ENCODE measurements around the gene ANKRD12.
"Not testable (repeated sequence)": the region's sequence is repeated elsewhere in the genome, so short reads cannot be mapped to it uniquely, and the experiment has no call there.

The ANKRD12 gene

DNA sequence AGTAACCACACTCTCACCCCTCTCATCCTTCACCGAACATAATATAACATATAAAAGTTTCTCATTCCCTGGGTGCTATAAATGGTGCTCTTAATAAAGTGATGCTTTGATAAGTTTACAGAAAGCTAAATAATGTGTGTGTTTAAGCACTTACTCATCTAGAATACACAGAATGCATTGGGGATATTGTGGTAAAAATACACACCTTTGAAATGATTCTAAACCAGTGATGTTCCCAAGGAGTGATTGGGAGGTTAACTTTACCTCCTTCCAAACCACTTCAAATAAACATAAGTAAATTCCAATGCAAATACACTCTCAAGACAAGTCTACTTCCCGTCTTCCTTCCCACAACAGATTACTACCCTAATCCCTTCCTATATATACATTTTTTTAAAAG, 112.7 kb downstream of the ANKRD12 start:
- no peak overlapping the region for H3K4me3 ChIP-seq (ENCODE audit: low read depth, low read length)
- no peak overlapping the region for H3K9ac ChIP-seq (ENCODE audit: low read depth, low read length)
- H3K4me1 ChIP-seq (ENCODE audit: control insufficient read depth, insufficient read depth, low read length) = no peaks in the 10 kb centered on the region
- no peaks in the 10 kb centered on the region for H3K36me3 ChIP-seq (ENCODE audit: control insufficient read depth, insufficient read depth, low read length)
- H3K27me3 ChIP-seq (ENCODE audit: control insufficient read depth, insufficient read depth, low read length) = no peaks in the 10 kb centered on the region
- no peaks in the 10 kb centered on the region for H3K9me3 ChIP-seq (ENCODE audit: control insufficient read depth, insufficient read depth, low read length)

DNA sequence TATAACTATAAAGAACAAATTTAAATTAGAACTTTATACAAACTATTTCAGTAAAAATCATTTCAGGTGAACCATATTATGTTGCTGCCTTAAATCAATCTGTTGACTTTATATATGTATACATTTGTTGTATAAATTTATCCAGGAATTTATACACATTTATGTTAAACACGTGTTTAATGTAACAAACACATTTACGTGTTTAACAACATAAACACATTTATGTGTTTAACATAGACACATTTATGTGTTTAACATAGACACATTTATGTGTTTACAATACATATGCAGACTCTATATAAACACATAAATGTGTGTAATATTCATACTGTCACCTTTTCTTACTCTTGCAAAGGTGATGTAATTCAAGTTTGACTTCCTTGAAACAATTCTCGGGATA, 122.6 kb downstream of the ANKRD12 start:
- H3K9me3 ChIP-seq (ENCODE audit: control insufficient read depth, insufficient read depth, low read length) = no peaks in the 10 kb centered on the region
- H3K9ac ChIP-seq (ENCODE audit: low read depth, low read length) = no peak overlapping the region
- peaks cover 8% of the 10 kb centered on the region for H3K4me1 ChIP-seq (ENCODE audit: control insufficient read depth, insufficient read depth, low read length)
- H3K36me3 ChIP-seq (ENCODE audit: control insufficient read depth, insufficient read depth, low read length) = no peaks in the 10 kb centered on the region
- no peak overlapping the region for H3K4me3 ChIP-seq (ENCODE audit: low read depth, low read length)
- H3K27me3 ChIP-seq (ENCODE audit: control insufficient read depth, insufficient read depth, low read length) = no peaks in the 10 kb centered on the region

DNA sequence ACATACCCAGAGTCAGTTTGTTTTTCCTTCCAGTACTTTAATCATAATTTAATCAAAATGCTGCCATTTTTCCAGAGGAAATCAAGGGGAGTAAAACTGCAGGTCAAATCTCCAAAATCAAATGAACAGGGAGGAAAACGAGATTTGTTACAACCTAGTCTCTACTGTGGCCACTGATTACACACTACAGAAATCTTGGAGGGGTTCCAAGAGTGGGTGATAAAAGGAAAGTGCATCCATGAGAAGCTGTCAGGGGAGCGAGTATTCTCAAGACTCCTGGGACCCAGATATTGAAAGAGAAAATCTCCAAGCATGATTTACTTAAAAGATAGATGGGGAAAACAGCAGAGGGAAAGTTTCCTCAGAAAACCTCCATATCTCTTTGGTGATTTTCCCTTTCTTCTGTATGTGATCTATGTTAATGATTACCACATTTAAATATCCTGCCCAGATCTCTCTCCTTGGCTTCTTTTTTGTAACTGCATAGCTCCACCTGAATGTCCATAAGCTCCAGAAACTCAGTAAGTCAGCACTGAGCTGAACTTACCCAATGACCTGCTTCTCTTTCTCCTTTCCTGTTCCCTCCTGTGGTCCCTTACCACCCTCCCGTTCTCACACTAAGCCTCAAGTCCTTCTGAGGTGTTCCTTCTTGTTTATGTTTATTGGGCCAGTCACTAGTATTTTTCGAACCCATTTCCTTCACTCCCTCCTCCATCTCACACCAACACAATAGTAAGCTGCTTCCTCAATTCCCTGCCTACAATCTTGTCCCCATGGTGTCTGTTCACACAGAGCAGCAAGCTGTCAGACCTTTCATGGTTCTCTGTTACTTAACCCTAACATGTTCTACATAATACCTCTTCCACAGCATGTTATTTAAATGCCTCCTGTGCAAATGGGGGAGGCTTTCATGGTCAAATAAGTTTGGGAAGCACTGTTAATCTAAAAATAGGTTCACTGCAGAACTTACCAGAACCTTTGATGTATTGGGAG, 124.1 kb downstream of the ANKRD12 start:
- no peak overlapping the region for H3K9ac ChIP-seq (ENCODE audit: low read depth, low read length)
- peaks cover 8% of the 10 kb centered on the region for H3K4me1 ChIP-seq (ENCODE audit: control insufficient read depth, insufficient read depth, low read length)
- H3K36me3 ChIP-seq (ENCODE audit: control insufficient read depth, insufficient read depth, low read length) = no peaks in the 10 kb centered on the region
- H3K27me3 ChIP-seq (ENCODE audit: control insufficient read depth, insufficient read depth, low read length) = no peaks in the 10 kb centered on the region
- no peak overlapping the region for H3K4me3 ChIP-seq (ENCODE audit: low read depth, low read length)
- no peaks in the 10 kb centered on the region for H3K9me3 ChIP-seq (ENCODE audit: control insufficient read depth, insufficient read depth, low read length)

DNA sequence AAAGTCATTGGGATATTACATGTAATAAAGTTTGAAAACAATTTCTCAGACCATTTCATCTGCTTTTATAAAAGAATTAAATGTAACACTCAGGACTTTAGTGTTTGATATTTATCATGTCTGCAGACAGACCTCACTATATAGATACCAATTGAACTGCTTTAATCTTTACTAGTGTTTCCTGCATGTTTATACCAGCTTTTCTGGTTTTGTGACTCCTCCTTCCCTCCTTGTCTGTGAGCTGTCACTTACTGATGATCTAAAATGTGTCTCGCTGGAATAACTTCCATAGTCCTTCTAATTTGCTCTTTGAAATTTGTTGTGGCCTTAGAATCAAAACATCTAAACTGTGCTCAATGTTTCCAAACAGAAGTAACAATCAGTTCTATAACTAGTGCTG, 126.7 kb downstream of the ANKRD12 start:
- H3K9me3 ChIP-seq (ENCODE audit: control insufficient read depth, insufficient read depth, low read length) = no peaks in the 10 kb centered on the region
- H3K36me3 ChIP-seq (ENCODE audit: control insufficient read depth, insufficient read depth, low read length) = no peaks in the 10 kb centered on the region
- peaks cover 8% of the 10 kb centered on the region for H3K4me1 ChIP-seq (ENCODE audit: control insufficient read depth, insufficient read depth, low read length)
- no peak overlapping the region for H3K4me3 ChIP-seq (ENCODE audit: low read depth, low read length)
- no peak overlapping the region for H3K9ac ChIP-seq (ENCODE audit: low read depth, low read length)
- no peaks in the 10 kb centered on the region for H3K27me3 ChIP-seq (ENCODE audit: control insufficient read depth, insufficient read depth, low read length)

DNA sequence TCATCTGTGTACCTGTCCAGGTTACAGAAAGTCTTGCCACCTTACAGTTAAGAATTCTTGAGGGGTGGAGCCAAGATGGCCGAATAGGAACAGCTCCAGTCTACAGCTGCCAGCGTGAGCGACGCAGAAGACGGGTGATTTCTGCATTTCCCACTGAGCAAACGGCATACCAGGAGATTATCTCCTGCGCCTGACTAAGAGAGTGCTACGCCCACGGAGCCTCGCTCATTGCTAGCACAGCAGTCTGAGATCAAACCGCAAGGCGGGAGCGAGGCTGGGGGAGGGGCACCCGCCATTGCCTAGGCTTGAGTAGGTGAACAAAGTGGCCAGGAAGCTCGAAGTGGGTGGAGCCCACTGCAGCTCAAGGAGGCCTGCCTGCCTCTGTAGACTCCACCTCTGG, 128.2 kb downstream of the ANKRD12 start:
- peak overlapping the region; percentile 61 for H3K4me3 ChIP-seq (ENCODE audit: low read depth, low read length)
- H3K9me3 ChIP-seq (ENCODE audit: control insufficient read depth, insufficient read depth, low read length); H3K4me1 ChIP-seq (ENCODE audit: control insufficient read depth, insufficient read depth, low read length); H3K27me3 ChIP-seq (ENCODE audit: control insufficient read depth, insufficient read depth, low read length); H3K36me3 ChIP-seq (ENCODE audit: control insufficient read depth, insufficient read depth, low read length): not testable (repeated sequence)
- H3K9ac ChIP-seq (ENCODE audit: low read depth, low read length) = peak overlapping the region; percentile 41

DNA sequence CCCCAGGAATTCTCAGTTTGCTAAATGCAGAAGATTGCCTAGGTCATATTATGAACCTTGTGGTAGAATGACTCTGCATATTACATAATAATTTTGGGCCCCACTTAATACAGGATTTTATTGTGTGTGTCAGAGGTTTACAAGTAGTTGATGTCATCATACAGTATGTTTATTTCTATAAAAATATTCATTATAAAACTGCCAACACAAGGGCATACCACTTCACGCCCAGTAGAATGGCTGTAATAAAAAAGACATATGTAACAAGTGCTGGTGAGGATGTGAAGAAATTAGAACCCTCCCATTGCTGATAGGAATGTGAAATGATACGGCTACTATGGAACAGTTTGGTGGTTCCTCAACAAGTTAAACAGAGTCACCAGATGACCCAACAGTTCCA, 136.6 kb downstream of the ANKRD12 start:
- H3K9ac ChIP-seq (ENCODE audit: low read depth, low read length) = no peak overlapping the region
- no peaks in the 10 kb centered on the region for H3K4me1 ChIP-seq (ENCODE audit: control insufficient read depth, insufficient read depth, low read length)

DNA sequence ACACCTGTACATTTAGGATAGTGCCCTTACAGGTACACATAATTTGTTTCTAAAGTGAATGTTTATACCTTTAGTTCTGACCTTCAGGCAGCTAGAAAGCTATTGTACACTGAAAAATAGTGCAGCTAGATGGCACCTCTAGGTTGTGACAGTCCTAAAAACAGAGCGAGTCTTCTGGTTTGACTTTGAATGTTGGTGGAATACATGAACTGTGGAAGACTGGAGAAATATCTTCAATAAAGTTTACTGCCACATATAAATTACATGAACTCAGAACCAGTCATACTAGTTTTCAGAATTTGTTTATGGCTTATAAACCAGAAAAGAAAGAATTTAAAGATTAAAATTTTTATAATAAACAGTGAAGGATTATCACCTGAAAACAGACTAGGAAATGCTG, 139.3 kb downstream of the ANKRD12 start:
- H3K36me3 ChIP-seq (ENCODE audit: control insufficient read depth, insufficient read depth, low read length) = no peaks in the 10 kb centered on the region
- H3K27me3 ChIP-seq (ENCODE audit: control insufficient read depth, insufficient read depth, low read length) = no peaks in the 10 kb centered on the region
- H3K4me3 ChIP-seq (ENCODE audit: low read depth, low read length) = no peak overlapping the region
- no peaks in the 10 kb centered on the region for H3K9me3 ChIP-seq (ENCODE audit: control insufficient read depth, insufficient read depth, low read length)
- no peaks in the 10 kb centered on the region for H3K4me1 ChIP-seq (ENCODE audit: control insufficient read depth, insufficient read depth, low read length)
- H3K9ac ChIP-seq (ENCODE audit: low read depth, low read length) = no peak overlapping the region

More for the DNA sequence above, 136.6 kb downstream of the ANKRD12 start:
- Histone ChIP-seq H3K9me3 (ENCODE audit: control insufficient read depth, insufficient read depth, low read length) (no peaks in the 10 kb centered on the region), H3K4me3 (ENCODE audit: low read depth, low read length) (no peak overlapping the region), H3K27me3 (ENCODE audit: control insufficient read depth, insufficient read depth, low read length) (no peaks in the 10 kb centered on the region), H3K36me3 (ENCODE audit: control insufficient read depth, insufficient read depth, low read length) (no peaks in the 10 kb centered on the region)

DNA sequence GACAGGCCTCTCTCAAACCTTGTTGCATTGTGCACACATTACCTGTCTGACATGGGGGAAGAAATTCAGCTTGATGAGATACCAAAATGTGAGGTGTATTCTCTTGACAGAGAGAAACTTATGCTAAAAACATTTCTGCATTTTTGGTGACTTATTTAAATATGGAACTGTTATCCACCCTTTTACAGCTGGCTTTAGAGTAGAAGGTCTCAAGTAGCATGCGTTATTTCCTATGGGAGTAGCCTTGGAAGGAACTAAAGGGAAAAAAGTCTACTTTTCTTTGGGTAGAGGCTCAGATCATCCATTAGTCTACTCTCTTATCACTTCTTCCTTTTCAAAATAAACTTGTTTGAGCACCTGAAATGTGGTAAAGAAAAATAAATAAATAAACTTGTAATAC, 141.4 kb downstream of the ANKRD12 start:
- H3K4me1 ChIP-seq (ENCODE audit: control insufficient read depth, insufficient read depth, low read length) = no peaks in the 10 kb centered on the region
- no peaks in the 10 kb centered on the region for H3K36me3 ChIP-seq (ENCODE audit: control insufficient read depth, insufficient read depth, low read length)

DNA sequence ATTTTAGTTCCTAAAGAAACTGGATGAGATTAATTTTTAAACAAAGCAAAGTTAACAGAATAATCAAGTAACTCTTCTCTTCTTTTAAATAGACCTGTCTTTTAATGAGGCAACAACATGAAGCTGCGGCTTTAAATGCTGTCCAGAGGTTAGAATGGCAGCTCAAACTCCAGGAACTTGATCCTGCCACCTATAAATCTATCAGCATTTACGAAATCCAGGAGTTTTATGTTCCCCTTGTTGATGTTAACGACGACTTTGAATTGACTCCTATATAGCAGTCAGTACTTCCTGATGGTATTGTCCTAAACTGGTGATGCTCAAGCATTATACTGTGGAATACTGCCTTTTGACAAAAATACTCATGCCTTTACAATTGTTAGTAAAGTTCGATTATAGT, 144.3 kb downstream of the ANKRD12 start:
- no peak overlapping the region for H3K4me3 ChIP-seq (ENCODE audit: low read depth, low read length)
- no peaks in the 10 kb centered on the region for H3K4me1 ChIP-seq (ENCODE audit: control insufficient read depth, insufficient read depth, low read length)
- no peaks in the 10 kb centered on the region for H3K27me3 ChIP-seq (ENCODE audit: control insufficient read depth, insufficient read depth, low read length)
- no peak overlapping the region for H3K9ac ChIP-seq (ENCODE audit: low read depth, low read length)
- no peaks in the 10 kb centered on the region for H3K36me3 ChIP-seq (ENCODE audit: control insufficient read depth, insufficient read depth, low read length)
- H3K9me3 ChIP-seq (ENCODE audit: control insufficient read depth, insufficient read depth, low read length) = no peaks in the 10 kb centered on the region

More for the DNA sequence above, 141.4 kb downstream of the ANKRD12 start:
- no peak overlapping the region for H3K9ac ChIP-seq (ENCODE audit: low read depth, low read length)
- no peaks in the 10 kb centered on the region for H3K9me3 ChIP-seq (ENCODE audit: control insufficient read depth, insufficient read depth, low read length)
- H3K4me3 ChIP-seq (ENCODE audit: low read depth, low read length) = no peak overlapping the region
- H3K27me3 ChIP-seq (ENCODE audit: control insufficient read depth, insufficient read depth, low read length) = no peaks in the 10 kb centered on the region

DNA sequence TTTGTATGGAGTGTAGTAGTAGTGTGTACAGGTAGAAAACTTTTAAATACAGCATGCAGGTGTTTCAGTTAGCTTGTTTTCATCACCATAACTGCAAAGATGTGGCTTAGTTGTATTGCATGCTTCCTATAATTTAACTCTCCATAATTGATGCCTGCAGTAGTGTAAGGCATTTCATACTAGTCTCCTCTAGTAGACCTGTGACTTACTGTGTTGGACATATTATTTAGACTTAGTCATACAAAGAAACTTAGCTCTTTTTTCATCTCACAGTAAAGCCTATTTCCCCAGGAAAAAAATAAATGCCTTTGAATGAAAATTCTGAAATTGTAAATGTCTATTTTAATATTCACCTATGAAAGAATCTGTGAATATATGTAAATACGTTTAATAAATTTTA, 145.2 kb downstream of the ANKRD12 start:
- H3K9ac ChIP-seq (ENCODE audit: low read depth, low read length) = no peak overlapping the region
- no peaks in the 10 kb centered on the region for H3K36me3 ChIP-seq (ENCODE audit: control insufficient read depth, insufficient read depth, low read length)
- no peaks in the 10 kb centered on the region for H3K27me3 ChIP-seq (ENCODE audit: control insufficient read depth, insufficient read depth, low read length)
- no peak overlapping the region for H3K4me3 ChIP-seq (ENCODE audit: low read depth, low read length)
- peaks cover 2% of the 10 kb centered on the region for H3K4me1 ChIP-seq (ENCODE audit: control insufficient read depth, insufficient read depth, low read length)
- H3K9me3 ChIP-seq (ENCODE audit: control insufficient read depth, insufficient read depth, low read length) = no peaks in the 10 kb centered on the region

DNA sequence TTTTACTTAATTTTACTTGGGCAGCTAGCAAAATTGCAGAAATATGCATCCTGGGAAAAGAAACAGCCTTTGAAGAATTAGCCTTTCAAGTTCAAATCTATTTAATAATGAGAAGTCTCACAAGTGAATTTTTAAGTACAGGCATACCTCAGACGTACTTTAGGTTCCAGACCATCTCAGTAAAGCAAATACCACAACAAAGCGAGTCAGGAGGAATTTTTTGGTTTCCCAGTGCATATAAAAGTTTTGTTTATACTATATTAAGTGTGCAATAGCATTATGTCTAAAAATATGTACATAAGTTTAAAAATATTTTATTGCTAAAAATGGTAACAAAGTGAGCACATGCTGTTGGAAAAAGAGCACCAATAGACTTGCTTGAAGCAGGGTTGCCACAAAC, 147.2 kb downstream of the ANKRD12 start:
- Histone ChIP-seq H3K4me1 (ENCODE audit: control insufficient read depth, insufficient read depth, low read length) (peaks cover 3% of the 10 kb centered on the region), H3K36me3 (ENCODE audit: control insufficient read depth, insufficient read depth, low read length) (no peaks in the 10 kb centered on the region), H3K9ac (ENCODE audit: low read depth, low read length) (no peak overlapping the region)

DNA sequence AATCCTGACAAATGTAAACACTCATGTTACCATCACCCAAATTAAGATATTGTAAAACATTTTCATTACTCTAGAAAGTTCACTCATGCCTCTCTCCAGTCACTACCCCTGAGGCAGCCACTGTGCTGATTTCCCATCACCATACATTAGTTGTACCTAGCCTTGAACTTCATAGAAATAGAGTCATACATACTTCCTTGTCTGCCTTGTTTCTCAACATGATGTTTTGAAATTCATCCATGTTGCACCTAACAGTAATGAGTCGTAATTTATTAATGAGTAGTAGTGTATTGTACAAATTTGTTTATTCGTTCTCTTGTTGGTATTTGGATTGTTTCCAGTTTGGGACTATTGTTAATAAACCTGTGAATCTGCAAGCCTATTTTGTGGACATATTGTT, 149.0 kb downstream of the ANKRD12 start:
- Histone ChIP-seq H3K4me1 (ENCODE audit: control insufficient read depth, insufficient read depth, low read length) (peaks cover 3% of the 10 kb centered on the region), H3K36me3 (ENCODE audit: control insufficient read depth, insufficient read depth, low read length) (no peaks in the 10 kb centered on the region), H3K9ac (ENCODE audit: low read depth, low read length) (no peak overlapping the region), H3K9me3 (ENCODE audit: control insufficient read depth, insufficient read depth, low read length) (no peaks in the 10 kb centered on the region), H3K27me3 (ENCODE audit: control insufficient read depth, insufficient read depth, low read length) (no peaks in the 10 kb centered on the region), H3K4me3 (ENCODE audit: low read depth, low read length) (no peak overlapping the region)

More for the DNA sequence above, 147.2 kb downstream of the ANKRD12 start:
- H3K4me3 ChIP-seq (ENCODE audit: low read depth, low read length) = no peak overlapping the region
- H3K27me3 ChIP-seq (ENCODE audit: control insufficient read depth, insufficient read depth, low read length) = no peaks in the 10 kb centered on the region
- H3K9me3 ChIP-seq (ENCODE audit: control insufficient read depth, insufficient read depth, low read length) = no peaks in the 10 kb centered on the region
